GM19099 (cell line): ENCODE data around the gene PPP3CA.

Experiments used
- POLR2A ChIP-seq: IDR thresholded peaks from 3 replicates; pipeline ENCODE4 v1.6.1; 2011; ENCODE audit warnings: low read depth; ENCODE audit not compliant: insufficient read length; ENCODE audit errors: extremely low read depth

Gene PPP3CA

DNA sequence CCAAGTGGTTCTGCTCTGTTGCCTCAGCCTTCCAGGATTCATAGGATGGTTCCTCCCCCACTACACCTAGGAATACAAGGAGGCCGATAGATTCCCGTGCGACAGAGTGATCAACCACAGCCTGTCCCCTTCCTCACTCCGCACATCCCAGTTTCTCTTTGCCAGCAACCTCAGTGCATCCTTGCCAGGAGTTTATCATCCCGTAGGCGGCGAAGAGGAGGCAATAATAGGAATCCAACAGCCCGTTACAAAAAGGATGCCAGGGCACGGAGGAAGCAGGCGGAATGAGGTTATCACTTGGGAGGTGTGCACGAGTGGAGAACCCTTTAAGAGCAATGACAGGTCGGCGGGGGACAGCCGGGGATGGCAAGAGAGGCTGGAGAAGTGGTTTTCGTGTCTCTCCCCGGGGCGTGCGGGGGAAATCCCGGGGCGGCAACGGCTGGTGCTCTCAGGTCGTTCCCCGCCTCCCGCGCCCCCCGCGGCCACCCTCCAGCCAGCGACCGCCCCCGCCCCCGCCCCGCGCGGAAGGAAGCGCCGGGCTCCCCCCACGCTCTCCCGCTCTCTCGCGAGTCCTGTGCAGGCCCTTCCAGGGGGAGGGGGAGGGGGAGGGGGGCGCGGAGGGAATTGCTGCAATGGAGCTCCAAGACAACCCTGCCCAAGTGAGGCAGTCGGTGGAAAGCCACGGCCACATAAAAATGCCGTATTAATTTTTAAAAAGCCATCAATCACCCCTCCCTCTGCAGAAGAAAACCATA is 1.6 kb downstream of the PPP3CA start:
- peak; percentile 15 for TF ChIP-seq POLR2A

DNA sequence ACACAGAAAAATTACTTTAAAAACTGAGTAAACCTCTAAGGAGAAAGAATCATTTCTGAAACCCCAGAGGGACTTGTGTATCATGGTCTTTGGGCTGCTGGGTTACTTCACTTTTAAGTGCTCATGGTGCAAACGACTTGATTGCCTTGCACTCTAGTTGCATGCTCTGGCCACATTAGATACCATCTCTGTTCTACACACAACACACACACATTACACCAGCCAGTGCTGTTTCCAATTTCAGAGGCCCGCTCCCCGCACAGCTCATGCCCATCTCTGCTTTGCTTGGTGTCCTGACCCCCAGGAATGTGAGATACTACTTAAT is 2.1 kb downstream of the PPP3CA start:
- TF ChIP-seq POLR2A, result no peak

DNA sequence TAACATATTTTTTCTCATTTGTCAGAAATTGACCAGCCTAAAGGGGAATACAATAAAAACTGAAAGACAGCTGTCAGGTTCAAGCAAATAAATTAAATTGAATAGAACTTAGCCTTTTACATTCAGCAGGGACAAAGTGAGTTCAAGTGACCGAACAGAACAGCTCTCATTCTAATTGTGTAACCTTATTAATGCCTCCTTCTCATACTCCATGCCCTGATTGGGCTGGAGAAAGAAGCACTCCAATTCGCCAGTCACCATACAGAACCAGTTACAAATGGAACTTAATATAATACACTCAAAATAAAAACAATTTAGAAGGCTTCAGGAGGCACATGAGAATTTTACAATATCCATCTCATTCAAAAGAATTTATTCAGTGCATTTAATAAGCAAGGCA is 8.0 kb downstream of the PPP3CA start:
- TF ChIP-seq POLR2A, result no peak

DNA sequence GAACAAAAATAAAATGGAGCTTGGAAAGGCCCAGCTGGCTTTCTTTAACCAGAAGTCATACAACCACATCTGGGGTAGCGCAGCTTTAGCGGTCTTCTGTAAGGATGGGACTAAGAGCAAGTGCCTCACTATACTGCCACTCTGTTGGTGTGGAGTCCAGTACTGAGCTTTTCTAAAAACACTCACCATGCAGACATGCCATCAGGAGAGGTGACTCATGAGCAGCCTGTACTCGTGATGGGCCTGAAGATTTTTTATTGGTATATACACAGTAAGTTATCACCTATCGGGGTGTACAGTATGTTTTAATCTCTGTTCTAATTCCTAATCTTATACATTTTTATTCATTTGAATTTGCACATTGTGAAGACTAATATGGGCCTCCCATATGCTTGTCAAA is 9.6 kb downstream of the PPP3CA start:
- no peak for TF ChIP-seq POLR2A

DNA sequence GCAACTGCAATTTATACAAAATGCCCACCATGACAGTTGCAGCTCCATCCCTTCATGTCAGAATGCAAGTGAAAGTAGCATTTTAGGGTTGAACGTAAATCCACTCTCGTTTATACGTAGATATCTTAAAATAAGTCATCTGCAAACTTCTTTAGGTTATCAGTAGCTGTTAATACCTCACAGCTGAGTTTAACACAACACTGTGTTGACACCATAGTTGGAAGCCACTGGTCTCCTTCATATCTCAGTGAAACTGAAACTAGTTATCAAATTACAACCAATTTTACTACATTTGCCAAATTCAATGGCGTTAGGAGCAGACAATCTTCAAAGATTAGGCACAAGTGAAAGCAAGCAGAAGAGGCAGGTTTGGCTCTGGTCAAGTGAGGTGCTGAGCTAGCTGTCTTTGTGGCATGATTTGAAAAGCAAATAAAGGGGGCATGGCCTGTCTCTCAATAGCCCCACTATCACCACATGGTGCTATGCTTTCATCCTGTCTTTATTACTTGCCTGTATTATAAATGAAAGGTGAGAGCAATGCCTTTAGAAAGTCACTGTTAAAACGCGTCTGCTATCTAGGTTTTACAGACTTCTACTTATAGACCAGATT is 12.3 kb downstream of the PPP3CA start:
- TF ChIP-seq POLR2A, result no peak

DNA sequence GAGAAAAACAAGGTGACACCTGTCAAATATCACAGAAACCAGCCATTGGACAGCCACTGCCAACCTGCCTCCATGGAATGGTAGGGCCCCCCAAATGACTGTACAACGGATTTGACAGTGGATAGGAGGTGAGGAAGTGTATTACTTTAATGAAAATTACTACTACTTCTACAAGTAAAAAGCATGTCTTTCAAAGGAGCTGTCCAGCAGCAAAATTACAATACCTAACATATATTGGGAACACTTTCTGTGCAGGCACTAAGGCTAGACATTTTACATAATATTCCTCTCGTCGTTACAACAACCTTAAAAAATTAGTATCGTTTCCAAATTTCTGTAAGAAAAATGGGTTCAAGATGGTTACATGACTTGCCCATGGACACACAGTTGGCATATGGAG is 14.9 kb downstream of the PPP3CA start:
- no peak for TF ChIP-seq POLR2A

DNA sequence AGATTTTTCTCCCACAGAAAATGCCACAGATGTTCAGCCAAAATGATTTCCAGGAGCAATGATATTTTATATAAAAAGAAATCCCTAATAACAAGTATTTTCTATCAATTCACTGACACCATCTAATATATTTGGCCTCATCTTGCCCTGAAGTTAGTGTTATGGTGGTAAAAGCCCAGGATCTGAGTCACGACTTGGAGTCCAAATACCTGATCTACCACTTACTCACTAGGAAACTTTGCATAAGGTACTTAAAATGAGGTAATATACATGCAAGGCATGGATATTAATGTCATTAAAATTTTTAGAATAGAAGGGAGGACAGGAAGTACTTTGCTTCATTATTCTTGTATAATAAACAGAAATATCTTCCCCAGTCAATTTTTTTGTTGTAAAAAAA is 16.3 kb downstream of the PPP3CA start:
- no peak for TF ChIP-seq POLR2A

DNA sequence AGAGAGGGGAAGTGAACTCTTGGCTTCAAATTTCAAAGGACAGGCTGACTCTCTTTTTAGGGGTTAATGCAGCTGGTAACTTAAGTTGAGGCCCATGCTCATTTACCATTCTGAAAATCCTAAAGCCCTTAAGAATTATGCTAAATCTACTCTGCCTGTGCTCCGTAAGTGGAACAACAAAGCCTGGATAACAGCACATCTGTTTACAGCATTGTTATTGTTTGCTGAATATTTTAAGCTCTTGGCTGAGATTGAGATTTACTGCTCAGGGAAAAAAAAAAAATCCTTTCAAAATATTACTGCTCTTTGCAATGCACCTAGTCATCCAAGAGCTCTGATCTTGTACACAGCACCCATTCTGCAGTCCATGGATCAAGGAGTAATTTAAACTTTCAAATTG is 17.7 kb downstream of the PPP3CA start:
- no peak for TF ChIP-seq POLR2A

DNA sequence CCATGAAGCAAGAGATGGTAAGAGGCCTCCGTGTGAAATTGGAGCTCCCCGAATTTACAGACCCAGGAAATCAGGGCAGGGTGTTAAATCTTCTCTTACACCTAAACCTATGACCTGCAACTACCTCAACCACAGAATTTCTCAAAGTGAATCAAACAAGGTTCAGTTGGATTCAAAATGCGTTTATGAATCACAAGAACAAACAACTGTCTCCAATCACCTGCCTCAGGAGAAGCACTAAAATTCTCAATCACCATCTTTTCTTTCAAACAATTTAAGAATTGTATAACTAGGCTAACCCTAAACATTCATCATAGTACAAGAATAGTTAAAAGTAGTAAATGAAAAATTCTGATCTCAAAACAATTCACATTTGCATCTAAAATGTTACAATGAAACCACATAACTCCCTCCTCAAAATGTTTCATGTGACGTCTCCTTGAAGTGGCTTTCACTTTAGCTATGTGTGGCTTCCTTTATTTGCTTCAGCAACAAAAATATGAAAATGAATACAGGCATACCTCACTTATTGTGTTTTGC is 19.2 kb downstream of the PPP3CA start:
- no peak for TF ChIP-seq POLR2A

DNA sequence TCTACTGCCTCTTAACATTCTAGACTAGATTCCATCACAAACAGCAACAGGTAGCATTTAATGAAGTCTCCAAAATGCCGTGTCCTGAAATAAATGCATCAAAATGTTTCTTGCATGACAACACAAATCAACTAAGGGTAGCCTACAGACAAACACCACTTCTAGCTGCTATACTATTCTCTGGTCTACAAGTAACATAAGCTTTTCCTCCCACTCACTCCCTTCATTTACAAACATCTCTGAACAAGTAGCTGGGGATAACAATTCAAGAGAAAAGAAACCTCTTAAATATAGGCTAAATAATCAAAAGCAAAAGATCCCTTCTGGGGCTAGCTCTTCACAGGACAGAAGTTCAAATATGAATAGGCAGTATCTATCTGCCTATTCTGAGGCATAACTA is 20.8 kb downstream of the PPP3CA start:
- no peak for TF ChIP-seq POLR2A

DNA sequence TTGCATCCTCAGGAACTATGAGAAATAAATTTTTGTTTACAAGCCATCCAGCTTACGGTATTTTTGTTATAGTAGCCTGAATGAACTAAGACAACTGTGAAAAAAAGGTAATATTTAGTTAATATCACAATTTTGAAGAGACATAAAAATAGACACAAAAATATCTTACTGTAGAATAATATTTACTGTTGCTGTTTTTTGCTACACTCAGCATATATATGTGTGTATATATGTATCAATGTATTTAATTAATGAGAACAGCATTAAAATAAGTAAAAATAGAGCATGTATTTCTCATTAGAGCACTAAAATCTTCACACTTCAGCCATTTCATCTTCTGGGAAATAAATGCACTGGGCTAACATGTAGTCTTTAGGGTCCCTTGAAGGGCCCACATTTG is 24.6 kb downstream of the PPP3CA start:
- no peak for TF ChIP-seq POLR2A

DNA sequence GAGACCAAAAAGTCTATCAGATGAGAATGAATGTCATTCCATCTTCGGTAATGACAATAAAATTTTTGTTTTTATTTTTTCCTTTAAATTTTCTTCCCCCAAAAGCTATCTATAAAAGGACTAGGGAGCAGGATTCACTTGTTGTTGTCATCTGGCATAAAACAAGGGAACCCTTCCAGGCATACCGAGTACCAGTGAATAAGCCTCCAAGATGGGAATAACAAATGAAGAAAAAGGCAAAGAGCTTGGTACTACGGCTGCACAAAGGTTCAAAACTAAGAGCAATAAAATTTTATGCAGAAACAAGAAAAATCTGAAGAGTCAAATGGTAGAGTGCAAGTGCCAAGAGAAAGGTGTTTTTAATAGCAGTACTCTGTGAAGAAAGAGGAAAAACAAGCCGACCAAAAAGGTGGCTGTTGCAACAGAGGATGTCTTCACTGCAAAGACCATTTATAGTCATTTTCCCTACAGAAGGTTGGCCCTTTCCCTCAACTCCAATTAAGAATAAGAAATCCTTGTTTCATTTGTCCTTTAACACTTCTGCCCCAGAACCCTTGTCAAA is 25.8 kb downstream of the PPP3CA start:
- no peak for TF ChIP-seq POLR2A

DNA sequence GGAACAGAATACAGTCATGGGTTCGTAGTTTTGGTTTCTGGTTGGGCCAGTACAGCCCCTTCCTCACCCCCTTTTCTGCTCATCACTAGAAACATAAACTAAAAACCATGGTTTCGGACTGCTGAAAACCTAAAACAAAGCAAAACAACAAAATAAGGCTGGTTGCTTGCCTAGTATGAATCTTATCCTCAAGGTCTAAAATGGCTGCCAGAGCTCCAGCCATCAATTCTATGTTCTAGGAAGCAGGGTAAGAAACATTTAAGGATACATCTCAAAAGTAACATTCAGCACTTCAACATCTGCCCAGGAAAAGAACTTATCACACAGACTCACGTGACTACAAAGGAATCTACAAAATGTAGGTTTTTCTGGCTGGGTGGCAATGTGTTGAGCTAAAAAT is 31.5 kb downstream of the PPP3CA start:
- no peak for TF ChIP-seq POLR2A

DNA sequence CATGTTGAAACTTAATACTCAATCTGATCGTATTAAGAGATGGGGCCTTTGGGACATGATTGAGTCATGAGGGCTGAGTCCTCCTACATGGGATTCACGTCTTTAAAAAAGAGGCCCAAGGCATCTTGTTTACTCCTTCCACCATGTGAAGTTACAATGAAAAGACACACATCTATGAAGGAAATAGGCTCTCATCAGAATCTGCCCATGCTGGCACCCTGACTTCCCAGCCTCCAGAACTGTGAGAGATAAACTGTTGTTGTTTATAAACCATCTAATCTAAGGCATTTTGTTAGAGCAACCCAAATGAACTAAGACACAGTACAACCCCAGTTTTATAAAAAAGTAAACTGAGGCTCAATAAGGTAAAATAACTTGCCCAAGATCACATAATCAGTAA is 32.3 kb downstream of the PPP3CA start:
- TF ChIP-seq POLR2A, result no peak

DNA sequence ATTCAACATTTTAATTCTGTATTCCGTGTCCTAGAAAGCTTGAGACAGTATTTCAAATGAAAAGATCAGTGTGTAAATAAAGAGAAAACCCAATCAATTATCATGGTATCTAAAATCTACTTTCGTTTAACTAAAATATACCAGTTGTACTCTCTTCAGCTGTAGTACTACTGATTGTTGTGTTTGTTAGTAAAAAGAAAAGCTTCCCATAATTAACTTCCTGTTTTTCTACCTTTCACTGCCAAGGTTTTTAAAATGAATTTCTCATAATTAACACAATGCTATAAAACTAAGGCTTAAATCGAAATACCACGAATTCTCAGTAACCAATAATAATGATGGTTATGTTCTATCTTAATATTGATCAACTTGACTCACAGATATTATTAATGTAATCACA is 37.4 kb downstream of the PPP3CA start:
- TF ChIP-seq POLR2A, result no peak

DNA sequence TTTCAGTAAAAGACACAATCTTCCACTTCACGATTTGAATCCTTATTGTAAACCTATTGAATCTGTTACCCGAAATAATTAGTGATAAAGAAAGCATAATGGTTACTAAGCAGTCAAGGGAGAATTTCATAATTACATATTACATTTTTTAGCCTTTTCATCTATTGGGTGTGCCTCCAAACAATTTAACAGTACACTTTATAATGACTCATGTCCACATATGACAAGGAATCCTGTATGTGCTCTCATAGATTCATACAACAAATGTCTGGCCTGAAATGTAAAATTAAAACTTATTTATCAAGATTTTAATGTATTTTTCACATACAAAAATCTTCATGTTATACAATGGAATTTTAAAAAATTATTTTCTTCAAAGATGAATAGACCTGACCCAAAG is 39.4 kb downstream of the PPP3CA start:
- TF ChIP-seq POLR2A, result no peak
